Spinal cord (tissue), 10 donors: ENCODE data around the gene RAB30. TPM values are rescaled to one million over a fixed set of nuclear protein-coding genes. Genes with fewer than 3 reads are reported as not detected.
A peak's percentile ranks its signal among the peaks of the same experiment; 100 is the strongest.

ENCODE experiments used
- DNase-seq, 6 donors: peaks; one replicate each; pipeline versions ENCODE4 v3.0.0 to v3.0.0-alpha.2; 2013 to 2015; ENCODE audit warnings: low spot score in 6 of 6, low read depth in 4 of 6
- H3K27ac ChIP-seq: one replicate; pipeline ENCODE4 v1.5.1; 2013; ENCODE audit warnings: low read depth, low read length, control low read depth
- H3K27me3 ChIP-seq: one replicate; pipeline ENCODE4 v1.6.1; 2013; ENCODE audit warnings: low read length; ENCODE audit not compliant: control insufficient read depth, insufficient read depth
- H3K36me3 ChIP-seq: one replicate; pipeline ENCODE4 v1.6.1; 2013; ENCODE audit warnings: low read length; ENCODE audit not compliant: control insufficient read depth, insufficient read depth
- H3K4me1 ChIP-seq: one replicate; pipeline ENCODE4 v1.6.1; 2013; ENCODE audit warnings: low read length; ENCODE audit not compliant: control insufficient read depth, insufficient read depth
- H3K4me3 ChIP-seq: one replicate; pipeline ENCODE4 v1.5.1; 2013; ENCODE audit warnings: low read depth, low read length, control low read depth
- H3K9me3 ChIP-seq: one replicate; pipeline ENCODE4 v1.6.1; 2013; ENCODE audit warnings: low read length; ENCODE audit not compliant: control insufficient read depth, insufficient read depth
- WGBS: methylation state at CpG from one replicate; pipeline ENCODE4 v1.1.5; 2013; ENCODE audit warnings: missing lambda C conversion rate; ENCODE audit not compliant: insufficient coverage; 5-methylcytosine and 5-hydroxymethylcytosine counted together
- polyA plus RNA-seq, 2 donors: library from polyadenylated mRNA; unstranded; fragments of 120-200 nt; gene quantifications; one replicate each; pipeline ENCODE4 v1.2.1, GENCODE V29; 2013; ENCODE audit not compliant: insufficient read length in 2 of 2
- total RNA-seq, 2 donors: library from RNA; depleted of rRNA in 1 of 2; stranded (reverse); fragments of 120-200 nt in 1 of 2; fragments of >200 nt in 1 of 2; gene quantifications; one replicate each; pipeline versions ENCODE4 v1.2.3 to v1.2.4, GENCODE V29; 2013 to 2014
- donor health status: healthy.

RAB30 gene
- total and polyA plus RNA-seq, 4 donors, result 24.3 to 69.8 (median 40.4) TPM

- Histone ChIP-seq H3K27me3 (no peaks in the 10 kb centered on the region), H3K27ac (no peak overlapping the region), H3K4me3 (no peak overlapping the region), H3K9me3 (no peaks in the 10 kb centered on the region), H3K4me1 (peaks cover 6% of the 10 kb centered on the region), H3K36me3 (no peaks in the 10 kb centered on the region)
- no peak for DNase-seq
- 76% methylated on average over 2 of the region's 8 CpGs for WGBS
These were observed 26.6 kb downstream of the RAB30 start for GRCh38 chr11:83044958-83045712.

GRCh38 chr11:83042964-83043711, 28.6 kb downstream of the RAB30 start:
- 100% methylated on average over 1 of the region's 3 CpGs for WGBS
- H3K9me3 ChIP-seq, result no peaks in the 10 kb centered on the region
- H3K27ac ChIP-seq, result no peak overlapping the region
- H3K36me3 ChIP-seq, result no peaks in the 10 kb centered on the region
- H3K4me1 ChIP-seq, result peaks cover 2% of the 10 kb centered on the region
- H3K27me3 ChIP-seq, result no peaks in the 10 kb centered on the region
- DNase-seq, result no peak
- H3K4me3 ChIP-seq, result no peak overlapping the region

GRCh38 chr11:83041126-83041525, 30.6 kb downstream of the RAB30 start:
- no peaks in the 10 kb centered on the region for H3K36me3 ChIP-seq

GRCh38 chr11:83039566-83039965, 32.1 kb downstream of the RAB30 start:
- Histone ChIP-seq H3K27ac (no peak overlapping the region), H3K27me3 (no peaks in the 10 kb centered on the region), H3K4me3 (no peak overlapping the region), H3K9me3 (no peaks in the 10 kb centered on the region), H3K4me1 (no peaks in the 10 kb centered on the region), H3K36me3 (no peaks in the 10 kb centered on the region)
- no peak for DNase-seq
- 96% methylated on average over 4 of the region's 4 CpGs for WGBS

More at GRCh38 chr11:83041126-83041525, 30.6 kb downstream of the RAB30 start:
- DNase-seq, result no peak
- Histone ChIP-seq H3K27me3 (no peaks in the 10 kb centered on the region), H3K9me3 (no peaks in the 10 kb centered on the region), H3K27ac (no peak overlapping the region), H3K4me3 (no peak overlapping the region), H3K4me1 (no peaks in the 10 kb centered on the region)
- 100% methylated on average over 2 of the region's 2 CpGs for WGBS

GRCh38 chr11:83037877-83038276, 33.8 kb downstream of the RAB30 start:
- DNase-seq, result no peak
- Histone ChIP-seq H3K4me1 (peaks cover 11% of the 10 kb centered on the region), H3K27me3 (no peaks in the 10 kb centered on the region), H3K36me3 (no peaks in the 10 kb centered on the region), H3K9me3 (no peaks in the 10 kb centered on the region), H3K4me3 (no peak overlapping the region), H3K27ac (no peak overlapping the region)
- 80% methylated on average over 2 of the region's 4 CpGs for WGBS

- 79% methylated on average over 5 of the region's 5 CpGs for WGBS
- H3K4me3 ChIP-seq, result no peak overlapping the region
- no peaks in the 10 kb centered on the region for H3K9me3 ChIP-seq
- H3K4me1 ChIP-seq, result peaks cover 12% of the 10 kb centered on the region
- H3K27ac ChIP-seq, result no peak overlapping the region
- no peak for DNase-seq
- no peaks in the 10 kb centered on the region for H3K27me3 ChIP-seq
- H3K36me3 ChIP-seq, result no peaks in the 10 kb centered on the region
These were observed 35.0 kb downstream of the RAB30 start for GRCh38 chr11:83036701-83037100.

- 77% methylated on average over 4 of the region's 6 CpGs for WGBS
- H3K27me3 ChIP-seq, result no peaks in the 10 kb centered on the region
- DNase-seq, result peak in 1 of 6 donors; percentile 55
- H3K27ac ChIP-seq, result no peak overlapping the region
- H3K36me3 ChIP-seq, result no peaks in the 10 kb centered on the region
- peaks cover 16% of the 10 kb centered on the region for H3K4me1 ChIP-seq
- H3K9me3 ChIP-seq, result no peaks in the 10 kb centered on the region
- no peak overlapping the region for H3K4me3 ChIP-seq
These were observed 36.4 kb downstream of the RAB30 start for GRCh38 chr11:83035070-83035854.

- DNase-seq, result no peak
- Histone ChIP-seq H3K27ac (peak overlapping the region; percentile 78), H3K36me3 (no peaks in the 10 kb centered on the region), H3K4me3 (no peak overlapping the region), H3K9me3 (no peaks in the 10 kb centered on the region), H3K4me1 (peaks cover 16% of the 10 kb centered on the region), H3K27me3 (no peaks in the 10 kb centered on the region)
These were observed 37.1 kb downstream of the RAB30 start for GRCh38 chr11:83034673-83035014.

GRCh38 chr11:83033972-83034672, 37.6 kb downstream of the RAB30 start:
- H3K4me1 ChIP-seq, result peaks cover 16% of the 10 kb centered on the region

More at GRCh38 chr11:83033972-83034672, 37.6 kb downstream of the RAB30 start:
- H3K9me3 ChIP-seq, result no peaks in the 10 kb centered on the region
- no peaks in the 10 kb centered on the region for H3K27me3 ChIP-seq
- DNase-seq, result peak; percentile 26 to 80 (median 56)
- peak overlapping the region; percentile 78 for H3K27ac ChIP-seq
- WGBS, result 0% methylated on average over 2 of the region's 6 CpGs
- no peaks in the 10 kb centered on the region for H3K36me3 ChIP-seq
- H3K4me3 ChIP-seq, result peak overlapping the region; percentile 28
